ENCODE measurements around the gene SIGLEC15.

The SIGLEC15 gene

DNA sequence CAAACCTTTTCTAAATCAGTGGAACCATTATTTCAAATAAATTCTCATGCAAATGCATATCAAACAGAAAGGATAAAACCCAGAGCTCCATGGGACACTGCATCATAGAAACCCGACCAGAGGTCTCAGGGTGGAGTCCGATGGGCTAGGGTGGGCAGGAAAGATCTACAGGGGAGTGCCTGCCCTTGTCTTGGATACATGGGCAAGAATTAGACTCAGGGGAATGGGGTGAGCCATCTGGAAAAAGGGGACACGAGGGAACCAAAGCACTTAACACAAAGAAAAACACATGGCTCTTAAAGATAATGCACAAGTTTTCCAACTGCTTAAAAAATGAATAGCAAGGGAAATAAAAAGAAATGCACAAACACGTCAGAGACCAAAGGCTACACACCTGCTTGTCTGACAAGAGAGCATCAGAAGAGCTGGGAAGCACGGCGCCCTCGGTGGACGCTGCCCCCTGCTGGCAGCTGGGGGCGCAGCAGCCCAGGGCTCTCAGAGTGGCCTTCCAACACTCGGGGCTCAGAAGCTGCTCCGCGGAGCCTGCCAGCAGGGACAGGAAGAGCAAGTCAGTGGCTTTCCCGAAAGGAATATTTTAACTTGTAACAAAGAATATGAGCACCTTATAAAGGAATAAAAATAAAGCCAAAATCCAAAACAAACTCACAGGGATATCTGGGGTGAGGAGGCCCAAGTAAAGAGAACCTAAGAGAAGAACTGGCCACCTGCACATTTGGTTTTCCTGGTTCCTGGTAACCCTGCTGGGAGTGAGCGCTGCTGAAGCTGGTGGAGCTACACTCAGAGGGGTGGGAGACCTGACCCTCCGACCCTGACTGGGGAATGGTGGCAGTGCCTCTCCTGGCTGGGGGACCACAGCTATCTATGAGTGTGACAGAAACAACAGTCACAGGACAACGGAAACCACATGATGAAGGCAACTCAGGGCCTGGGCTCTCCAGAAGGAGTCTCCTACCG lies 54.5 kb downstream of the SIGLEC15 start:
- peak; percentile 56 for DNase-seq (ENCODE audit: low spot score)

DNA sequence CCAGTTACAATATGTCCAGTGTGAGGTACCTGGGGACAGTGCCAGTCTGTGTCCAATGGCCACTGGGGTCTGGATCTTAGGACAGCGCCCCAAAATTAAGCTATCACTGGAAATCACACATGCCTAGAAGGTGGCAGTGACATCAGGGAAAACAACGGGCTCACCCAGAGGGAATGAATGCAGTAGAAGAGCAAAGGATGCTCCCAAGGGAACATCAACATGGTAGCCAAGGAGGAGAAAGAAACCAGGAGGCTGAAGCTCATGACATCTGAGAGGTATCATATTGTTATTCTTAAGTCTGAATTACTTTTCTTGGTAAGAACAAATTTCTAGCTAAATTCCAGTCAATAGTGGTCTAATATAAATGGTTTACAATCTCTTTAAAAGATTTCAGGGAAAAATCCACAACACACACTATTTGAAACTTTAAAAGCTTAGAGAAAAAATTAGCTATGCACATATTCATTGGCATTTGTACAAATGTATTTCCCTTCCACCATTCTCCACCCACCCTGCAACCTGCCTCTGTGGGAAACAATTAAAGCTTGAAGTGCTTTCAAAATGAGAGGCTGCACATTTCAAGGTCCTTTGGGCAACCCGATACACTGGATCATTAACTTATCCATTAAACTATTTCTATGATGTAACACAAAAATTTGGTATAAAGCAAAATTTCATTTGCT lies 55.5 kb downstream of the SIGLEC15 start:
- no peak for DNase-seq (ENCODE audit: low spot score)

DNA sequence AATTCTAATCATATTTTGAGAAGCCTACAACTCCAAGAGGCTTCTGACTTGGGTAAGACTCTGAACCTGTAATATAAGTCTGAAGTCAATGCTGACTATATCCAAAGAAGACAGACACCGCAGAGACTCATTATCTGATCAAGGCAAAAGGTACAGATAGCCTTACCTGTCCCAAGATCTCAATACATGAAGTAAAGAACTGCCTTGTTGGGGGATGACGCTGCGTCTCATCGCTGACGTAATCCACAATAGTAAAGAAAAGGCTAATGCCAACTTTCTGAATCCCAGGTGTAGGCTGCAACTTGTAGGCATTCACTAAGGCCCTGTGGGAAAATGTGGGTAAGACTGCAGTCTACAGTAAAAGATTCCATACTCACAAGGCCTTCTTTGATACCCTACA lies 62.1 kb downstream of the SIGLEC15 start:
- DNase-seq (ENCODE audit: low spot score): no peak

DNA sequence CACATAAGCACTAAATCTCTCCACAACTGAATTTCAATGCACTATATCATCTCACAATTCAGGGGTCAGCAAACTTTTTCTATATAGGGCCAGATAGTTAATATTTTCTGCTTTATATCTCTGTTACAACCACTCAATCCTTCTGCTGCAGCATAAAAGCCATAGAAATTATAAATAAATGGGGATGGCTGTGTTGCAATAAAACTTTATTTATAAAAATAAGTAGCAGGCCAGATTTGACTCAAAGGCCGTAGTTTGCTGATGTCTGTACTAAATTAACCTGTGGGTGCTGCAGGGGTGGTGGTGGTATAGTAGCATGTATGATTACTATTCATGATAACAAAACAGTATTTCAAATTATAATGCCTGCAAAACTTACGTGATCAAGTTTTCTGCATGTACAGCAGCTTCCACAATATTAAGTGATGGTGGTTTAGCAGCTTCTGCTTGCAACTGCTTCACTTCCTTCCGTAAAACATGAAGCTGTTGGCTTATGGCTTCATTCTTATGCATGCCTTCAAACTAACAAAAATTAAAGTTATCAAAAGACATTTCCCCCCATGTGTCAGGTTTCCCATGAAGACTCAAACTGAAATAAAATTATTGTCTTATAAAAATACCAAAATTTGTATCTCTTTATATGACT lies 64.1 kb downstream of the SIGLEC15 start:
- DNase-seq (ENCODE audit: low spot score): no peak

DNA sequence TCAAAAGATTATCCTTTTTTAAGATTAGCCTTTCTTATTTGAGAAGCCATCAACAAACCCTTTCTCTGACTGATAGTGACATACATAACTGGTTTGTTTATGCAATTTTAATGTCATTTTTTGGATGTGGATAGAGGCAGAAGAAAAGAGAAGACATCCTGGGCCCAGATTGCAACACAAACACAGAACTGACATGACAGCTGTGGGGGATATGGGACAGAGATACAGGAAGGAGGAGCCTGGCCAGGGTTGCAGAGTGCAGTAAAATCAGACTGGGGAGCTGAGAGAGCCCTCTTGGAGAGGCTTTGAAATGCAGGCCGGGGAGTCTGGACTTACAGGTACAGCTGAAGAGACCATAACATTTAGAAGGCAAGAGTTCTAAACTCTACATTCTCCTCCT lies 65.1 kb downstream of the SIGLEC15 start:
- no peak for DNase-seq (ENCODE audit: low spot score)

DNA sequence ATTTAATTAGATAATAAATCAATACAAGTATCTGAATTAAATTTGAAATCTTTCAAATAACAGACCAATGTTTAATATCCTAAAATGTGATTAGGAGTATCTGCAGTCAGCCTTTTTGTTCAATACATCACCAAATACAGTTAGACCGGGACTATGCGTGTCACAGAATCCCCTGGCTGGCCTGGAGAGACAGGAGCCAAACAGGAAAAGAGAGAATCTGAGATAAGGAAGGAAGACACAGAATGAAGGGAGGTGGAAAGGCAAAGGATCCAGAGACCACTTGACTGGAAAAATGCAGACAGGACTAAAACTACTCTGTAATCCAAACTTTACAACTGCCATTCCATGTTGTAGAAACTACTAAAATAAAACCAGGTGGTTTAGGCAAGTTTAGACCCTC lies 66.3 kb downstream of the SIGLEC15 start:
- no peak for DNase-seq (ENCODE audit: low spot score)
